GM18511 (cell line): Measurements from ENCODE around the gene KCNJ6.
"Not testable (repeated sequence)": the region's sequence is repeated elsewhere in the genome, so short reads cannot be mapped to it uniquely, and the experiment has no call there.

Experiments
- ATAC-seq: cut with Tn5 transposase; IDR thresholded peaks from one replicate; pipeline ENCODE4 v1.9.1; 2021; ENCODE audit warnings: mild to moderate bottlenecking, moderate library complexity; ENCODE audit not compliant: unreplicated experiment

KCNJ6 gene

GRCh38 chr21:37784591-37785318 is 131.5 kb downstream of the KCNJ6 start:
- no peak for ATAC-seq

DNA sequence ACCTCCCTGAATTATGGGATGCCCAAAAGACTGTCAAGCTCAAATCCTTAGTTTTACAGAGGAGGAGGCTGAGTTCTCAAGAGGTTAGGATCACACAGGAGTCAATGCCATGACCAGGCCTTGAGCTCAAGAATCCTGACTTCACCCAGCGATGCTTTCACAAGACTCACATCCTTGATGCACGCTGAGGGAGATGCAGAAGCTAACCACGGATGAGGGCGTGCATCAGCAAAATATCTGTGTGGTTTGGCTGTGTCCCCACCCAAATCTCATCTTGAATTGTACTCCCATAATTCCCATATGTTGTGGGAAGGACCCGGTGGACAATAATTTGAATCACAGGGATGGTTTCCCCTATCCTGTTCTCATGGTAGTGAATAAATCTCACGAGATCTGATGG is 133.2 kb downstream of the KCNJ6 start:
- no peak for ATAC-seq

- no peak for ATAC-seq
Observed at GRCh38 chr21:37780991-37781983, 135.0 kb downstream of the KCNJ6 start.

GRCh38 chr21:37771181-37771580 is 145.1 kb downstream of the KCNJ6 start:
- no peak for ATAC-seq

DNA sequence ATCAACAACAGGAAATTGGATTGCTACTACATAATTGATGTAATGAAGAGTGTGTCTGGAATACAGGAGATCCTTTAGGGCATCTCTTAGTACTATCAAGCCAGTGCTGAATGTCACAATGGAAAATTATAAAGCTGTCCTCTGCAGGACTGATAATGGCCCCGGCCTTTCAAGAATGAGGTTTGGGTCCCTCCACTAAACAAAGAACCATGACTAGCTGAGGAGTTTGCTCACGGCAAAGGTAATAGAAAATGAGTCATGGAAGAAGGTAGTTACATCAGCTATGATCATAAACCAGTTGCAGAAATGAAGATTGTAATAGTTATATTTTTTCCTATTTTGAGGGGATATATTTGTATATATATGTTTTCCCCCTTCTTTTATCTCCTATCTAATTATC is 145.8 kb downstream of the KCNJ6 start:
- no peak for ATAC-seq

DNA sequence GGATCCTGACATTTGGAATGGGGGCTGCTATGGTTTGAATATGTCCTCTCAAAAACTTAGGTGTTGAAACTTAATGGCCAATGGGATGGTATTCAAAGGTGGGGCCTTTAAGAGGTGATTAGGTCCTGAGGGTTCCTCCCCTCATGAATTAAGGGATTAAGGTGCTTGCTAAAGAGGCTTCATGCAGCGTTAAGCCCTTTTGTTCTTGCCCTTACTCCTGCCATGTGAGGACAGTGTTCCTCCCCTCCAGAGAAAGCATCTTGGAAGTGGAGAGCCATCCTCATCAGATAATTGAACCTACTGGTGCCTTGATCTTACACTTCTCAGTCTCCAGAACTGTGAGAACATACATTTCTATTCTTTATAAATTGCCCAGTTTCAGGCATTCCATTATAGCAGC is 146.6 kb downstream of the KCNJ6 start:
- no peak for ATAC-seq

GRCh38 chr21:37767984-37768383 is 148.3 kb downstream of the KCNJ6 start:
- ATAC-seq: no peak

GRCh38 chr21:37766129-37766528 is 150.1 kb downstream of the KCNJ6 start:
- ATAC-seq: no peak

DNA sequence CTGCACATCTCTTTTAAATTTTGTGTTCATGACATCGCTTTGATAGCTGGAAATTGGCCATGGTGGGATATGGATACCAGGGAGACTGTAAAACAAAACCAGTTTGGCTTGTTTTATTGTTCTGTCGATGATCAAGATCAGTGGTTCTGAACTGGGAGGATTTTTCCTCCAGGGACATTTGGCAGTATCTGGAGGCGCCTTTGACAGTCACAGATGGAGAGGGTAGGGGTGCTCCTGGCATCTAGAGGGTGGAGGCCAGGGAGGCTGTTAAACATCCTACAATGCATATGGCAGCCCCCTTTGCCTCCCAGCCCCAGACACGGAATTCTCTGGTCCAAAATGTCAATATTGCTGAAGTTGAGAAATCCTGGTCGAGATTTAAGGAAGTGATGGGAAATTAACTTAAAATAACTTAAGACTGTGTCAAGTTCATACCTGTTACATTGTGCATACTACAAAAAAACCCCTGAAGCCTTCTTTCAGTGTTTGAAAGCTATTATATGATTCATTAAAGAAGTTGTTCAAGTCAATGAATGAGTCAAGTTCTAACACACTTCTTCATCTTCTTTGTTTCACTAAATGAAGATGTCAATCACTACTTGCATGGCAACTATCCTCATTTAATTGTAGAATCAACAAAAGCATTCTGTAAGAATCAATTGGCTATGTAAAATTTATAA is 150.9 kb downstream of the KCNJ6 start:
- ATAC-seq: no peak

DNA sequence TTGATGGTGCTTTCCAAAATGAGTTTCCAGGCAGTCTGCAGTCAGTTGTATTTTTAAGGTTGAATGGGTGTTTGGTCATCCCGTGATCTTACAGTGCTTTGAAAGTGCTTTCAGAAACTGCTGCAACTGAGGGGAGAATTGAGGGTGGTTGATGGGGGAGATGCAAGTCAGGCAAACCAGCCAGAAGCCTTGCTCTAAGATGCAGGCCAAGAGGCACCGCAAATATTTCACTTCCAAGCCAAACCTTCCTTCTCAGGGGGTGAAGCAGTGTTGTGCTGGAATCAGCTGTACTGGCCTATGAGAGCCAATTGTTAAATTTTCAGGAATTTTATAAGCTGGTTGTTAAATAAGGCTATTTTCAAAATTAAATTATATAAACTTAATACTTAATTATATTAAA is 151.6 kb downstream of the KCNJ6 start:
- ATAC-seq: no peak

- ATAC-seq: no peak
Observed at GRCh38 chr21:37763298-37763697, 153.0 kb downstream of the KCNJ6 start.

DNA sequence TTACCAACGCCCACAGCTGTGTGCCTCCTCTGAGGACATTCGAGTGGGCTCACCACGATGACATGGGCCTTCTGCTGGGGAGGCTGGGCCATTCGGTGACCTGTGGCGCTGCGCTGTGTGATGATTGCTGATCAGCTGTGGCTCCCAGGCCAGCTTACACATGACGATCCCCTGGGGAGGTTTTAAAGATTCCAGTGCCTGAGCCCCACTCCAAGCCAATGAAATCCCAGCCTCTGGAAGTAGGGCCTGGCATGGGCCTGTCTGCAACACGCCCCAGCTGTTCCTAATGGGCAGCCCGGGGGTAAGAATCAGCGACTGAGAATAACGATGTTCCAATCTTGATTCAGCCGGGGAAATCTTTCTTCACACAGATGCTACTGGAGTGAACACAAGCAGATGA is 153.7 kb downstream of the KCNJ6 start:
- ATAC-seq: no peak

GRCh38 chr21:37761406-37761805 is 154.9 kb downstream of the KCNJ6 start:
- ATAC-seq: not testable (repeated sequence)

- no peak for ATAC-seq
Observed at GRCh38 chr21:37759777-37760176, 156.5 kb downstream of the KCNJ6 start.

- ATAC-seq: no peak
Observed at GRCh38 chr21:37758982-37759381, 157.3 kb downstream of the KCNJ6 start.

DNA sequence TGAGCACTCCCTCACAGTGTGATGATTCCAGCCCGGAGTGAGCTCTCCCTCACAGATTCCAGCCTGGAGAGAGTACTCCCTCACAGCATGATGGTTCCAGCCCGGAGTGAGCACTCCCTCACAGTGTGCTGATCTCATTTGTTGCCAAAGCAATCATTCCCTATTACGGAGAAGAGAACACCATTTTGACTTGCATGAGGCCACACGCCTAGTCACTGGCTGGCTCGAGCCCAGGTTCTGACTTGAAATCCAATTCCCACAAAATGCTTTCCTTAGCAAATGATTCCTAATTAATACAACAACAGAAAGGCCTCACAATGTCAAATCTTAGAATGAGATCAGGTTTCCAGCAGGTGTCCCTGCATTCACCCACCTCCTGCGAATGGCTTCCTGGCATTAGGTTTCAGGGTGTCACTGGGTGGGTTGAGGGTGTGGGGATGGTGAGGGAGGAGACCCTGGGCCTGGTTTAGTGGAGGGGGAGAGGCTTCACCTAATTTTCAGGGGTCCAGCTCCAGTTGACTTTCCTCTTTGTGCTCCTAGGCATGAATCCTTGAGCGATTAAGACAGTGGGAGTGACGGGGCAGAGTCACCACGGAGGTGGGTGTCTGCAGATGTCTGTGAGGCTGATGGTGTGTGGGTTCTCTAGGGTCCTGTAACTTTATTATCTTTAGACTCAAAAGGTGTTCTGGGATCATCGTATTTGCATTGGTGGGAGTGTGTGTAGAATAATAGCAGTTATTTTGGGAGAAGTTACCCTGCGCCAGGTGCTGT is 158.5 kb downstream of the KCNJ6 start:
- no peak for ATAC-seq

- no peak for ATAC-seq
Observed at GRCh38 chr21:37753122-37753599, 163.1 kb downstream of the KCNJ6 start.

DNA sequence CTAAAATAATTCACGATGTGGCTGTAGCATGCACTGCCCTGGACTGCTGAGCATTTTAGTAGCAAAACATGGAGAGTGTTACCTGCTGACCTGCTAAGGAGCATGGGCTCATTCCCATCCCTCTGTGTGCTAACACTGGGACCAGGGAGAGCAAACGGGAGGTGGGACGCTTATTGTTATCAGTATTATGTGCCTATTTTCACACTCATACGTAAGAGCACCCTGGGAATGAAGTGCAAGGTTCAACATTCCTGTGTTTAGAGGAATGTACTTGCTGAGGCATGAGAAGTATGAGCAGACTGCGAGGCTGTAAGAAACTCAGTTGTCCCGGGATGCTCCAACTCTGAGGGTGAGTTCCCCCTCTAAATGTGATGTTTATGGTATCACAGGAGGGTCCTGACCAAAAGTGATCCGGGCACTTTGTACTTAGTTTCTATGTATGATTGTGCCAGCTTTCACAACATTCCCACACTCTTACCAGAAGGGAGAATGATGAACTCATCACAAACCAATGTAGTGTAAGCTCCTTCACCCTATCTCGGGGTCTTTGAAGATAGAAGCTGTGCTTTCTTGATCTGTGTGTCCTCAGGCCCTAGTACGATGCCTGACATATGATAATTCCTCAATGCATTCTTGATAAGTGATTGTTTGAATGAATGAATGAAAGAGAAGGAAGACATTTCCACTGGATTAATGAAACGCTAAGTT is 164.8 kb downstream of the KCNJ6 start:
- ATAC-seq: no peak

- ATAC-seq: no peak
Observed at GRCh38 chr21:37749132-37749531, 167.1 kb downstream of the KCNJ6 start.

DNA sequence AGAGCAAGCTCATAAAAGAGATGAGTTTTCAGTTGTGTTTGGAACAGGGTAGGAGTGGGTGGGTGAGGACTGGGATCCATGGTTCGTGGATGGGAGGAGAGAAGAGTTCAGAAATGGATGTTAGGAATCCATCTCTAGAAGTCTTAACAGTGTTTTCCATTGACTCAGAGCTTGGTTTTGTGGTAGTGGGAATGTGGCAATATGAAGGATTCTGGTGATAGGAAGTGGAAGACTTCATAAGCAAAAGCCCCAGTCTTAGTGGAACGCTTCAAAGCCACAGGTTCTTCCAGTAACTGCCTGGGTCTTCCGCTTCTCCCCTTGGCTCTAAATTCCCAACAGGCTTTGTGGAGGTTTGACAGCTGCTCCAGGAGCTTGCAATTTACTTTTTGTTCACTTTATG is 167.9 kb downstream of the KCNJ6 start:
- ATAC-seq: no peak
